Spinal cord (tissue), 10 donors: ENCODE results near the gene PDGFRB. TPM values are rescaled to one million over a fixed set of nuclear protein-coding genes. Genes with fewer than 3 reads are reported as not detected.

ENCODE experiments used
- DNase-seq, 6 donors: peaks; one replicate each; pipeline versions ENCODE4 v3.0.0 to v3.0.0-alpha.2; 2013 to 2015; ENCODE audit warnings: low spot score in 6 of 6, low read depth in 4 of 6
- H3K27ac ChIP-seq: one replicate; pipeline ENCODE4 v1.5.1; 2013; ENCODE audit warnings: low read depth, low read length, control low read depth
- H3K27me3 ChIP-seq: one replicate; pipeline ENCODE4 v1.6.1; 2013; ENCODE audit warnings: low read length; ENCODE audit not compliant: control insufficient read depth, insufficient read depth
- H3K36me3 ChIP-seq: one replicate; pipeline ENCODE4 v1.6.1; 2013; ENCODE audit warnings: low read length; ENCODE audit not compliant: control insufficient read depth, insufficient read depth
- H3K4me1 ChIP-seq: one replicate; pipeline ENCODE4 v1.6.1; 2013; ENCODE audit warnings: low read length; ENCODE audit not compliant: control insufficient read depth, insufficient read depth
- H3K4me3 ChIP-seq: one replicate; pipeline ENCODE4 v1.5.1; 2013; ENCODE audit warnings: low read depth, low read length, control low read depth
- H3K9me3 ChIP-seq: one replicate; pipeline ENCODE4 v1.6.1; 2013; ENCODE audit warnings: low read length; ENCODE audit not compliant: control insufficient read depth, insufficient read depth
- WGBS: methylation state at CpG from one replicate; pipeline ENCODE4 v1.1.5; 2013; ENCODE audit warnings: missing lambda C conversion rate; ENCODE audit not compliant: insufficient coverage; 5-methylcytosine and 5-hydroxymethylcytosine counted together
- polyA plus RNA-seq, 2 donors: library from polyadenylated mRNA; unstranded; fragments of 120-200 nt; gene quantifications; one replicate each; pipeline ENCODE4 v1.2.1, GENCODE V29; 2013; ENCODE audit not compliant: insufficient read length in 2 of 2
- total RNA-seq, 2 donors: library from RNA; depleted of rRNA in 1 of 2; stranded (reverse); fragments of 120-200 nt in 1 of 2; fragments of >200 nt in 1 of 2; gene quantifications; one replicate each; pipeline versions ENCODE4 v1.2.3 to v1.2.4, GENCODE V29; 2013 to 2014
- donor health status: healthy.

PDGFRB gene
- total and polyA plus RNA-seq, 4 donors = 53.0 to 121 (median 85.2) TPM

GRCh38 chr5:150142185-150142958 lies 13.3 kb downstream of the PDGFRB start:
- Histone ChIP-seq H3K36me3 (peaks cover 7% of the 10 kb centered on the region), H3K4me1 (peaks cover 88% of the 10 kb centered on the region), H3K9me3 (no peaks in the 10 kb centered on the region), H3K4me3 (no peak overlapping the region), H3K27me3 (no peaks in the 10 kb centered on the region), H3K27ac (peak overlapping the region; percentile 92)
- no peak for DNase-seq
- 84% methylated on average over 9 of the region's 14 CpGs for WGBS

- H3K4me1 ChIP-seq = peaks cover 88% of the 10 kb centered on the region
- H3K27ac ChIP-seq = peak overlapping the region; percentile 92
- DNase-seq = no peak
- H3K9me3 ChIP-seq = no peaks in the 10 kb centered on the region
- H3K27me3 ChIP-seq = no peaks in the 10 kb centered on the region
- WGBS = 65% methylated on average over 9 of the region's 9 CpGs
- no peak overlapping the region for H3K4me3 ChIP-seq
- H3K36me3 ChIP-seq = peaks cover 14% of the 10 kb centered on the region
These were observed 14.0 kb downstream of the PDGFRB start for GRCh38 chr5:150141544-150142184.

- DNase-seq = no peak
- 50% methylated on average over 11 of the region's 11 CpGs for WGBS
- no peaks in the 10 kb centered on the region for H3K9me3 ChIP-seq
- H3K4me3 ChIP-seq = no peak overlapping the region
- H3K27ac ChIP-seq = peak overlapping the region; percentile 82
- peaks cover 20% of the 10 kb centered on the region for H3K36me3 ChIP-seq
- H3K4me1 ChIP-seq = peaks cover 89% of the 10 kb centered on the region
- H3K27me3 ChIP-seq = no peaks in the 10 kb centered on the region
These were observed 14.8 kb downstream of the PDGFRB start for GRCh38 chr5:150140830-150141229.

- H3K4me1 ChIP-seq = peaks cover 82% of the 10 kb centered on the region
- peak overlapping the region; percentile 82 for H3K27ac ChIP-seq
- H3K4me3 ChIP-seq = no peak overlapping the region
- H3K27me3 ChIP-seq = no peaks in the 10 kb centered on the region
- WGBS = 86% methylated on average over 2 of the region's 6 CpGs
- DNase-seq = no peak
- H3K9me3 ChIP-seq = no peaks in the 10 kb centered on the region
- peaks cover 24% of the 10 kb centered on the region for H3K36me3 ChIP-seq
These were observed 16.3 kb downstream of the PDGFRB start for GRCh38 chr5:150139334-150139733.

DNA sequence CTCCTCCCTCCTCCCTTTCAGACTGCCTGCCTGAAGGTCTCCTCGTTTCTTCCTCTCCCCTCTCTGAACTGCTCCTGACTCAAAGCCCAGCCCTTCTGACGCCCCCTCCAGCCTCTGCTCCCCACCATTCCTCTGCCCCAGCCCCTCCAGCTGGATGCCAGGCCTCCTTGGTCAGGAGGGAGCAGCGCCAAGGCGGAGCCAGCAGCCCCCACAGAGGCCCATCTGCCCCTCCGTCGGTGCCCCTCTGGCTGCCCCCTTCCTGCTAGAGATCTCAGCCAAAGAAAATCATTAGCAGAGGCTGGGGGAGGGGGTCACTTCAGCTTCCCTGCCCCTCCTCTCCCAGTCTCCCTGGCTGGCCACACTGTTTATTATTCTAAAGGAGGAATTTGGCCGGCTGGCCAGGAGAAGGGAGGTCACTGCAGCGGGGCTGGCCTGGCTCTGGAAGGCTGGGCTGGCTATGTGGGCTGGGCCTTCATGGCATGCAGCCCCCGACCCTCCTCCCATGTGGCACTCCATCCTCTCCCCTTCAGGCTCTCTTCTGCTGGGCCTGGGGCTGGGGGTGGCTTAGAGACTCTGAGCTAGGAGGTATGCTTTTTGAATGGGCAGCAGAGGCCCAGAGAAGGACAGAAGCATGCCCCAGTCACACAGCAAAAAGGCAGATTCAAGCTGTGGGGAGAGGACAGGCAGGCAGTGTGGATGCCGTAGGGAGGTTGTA lies 16.9 kb downstream of the PDGFRB start:
- peaks cover 75% of the 10 kb centered on the region for H3K4me1 ChIP-seq
- peaks cover 24% of the 10 kb centered on the region for H3K36me3 ChIP-seq
- H3K9me3 ChIP-seq = no peaks in the 10 kb centered on the region
- peak overlapping the region; percentile 82 for H3K27ac ChIP-seq
- DNase-seq = peak in 5 of 6 donors; percentile 45 to 93 (median 75)
- 5% methylated on average over 5 of the region's 10 CpGs for WGBS
- no peaks in the 10 kb centered on the region for H3K27me3 ChIP-seq
- H3K4me3 ChIP-seq = no peak overlapping the region

DNA sequence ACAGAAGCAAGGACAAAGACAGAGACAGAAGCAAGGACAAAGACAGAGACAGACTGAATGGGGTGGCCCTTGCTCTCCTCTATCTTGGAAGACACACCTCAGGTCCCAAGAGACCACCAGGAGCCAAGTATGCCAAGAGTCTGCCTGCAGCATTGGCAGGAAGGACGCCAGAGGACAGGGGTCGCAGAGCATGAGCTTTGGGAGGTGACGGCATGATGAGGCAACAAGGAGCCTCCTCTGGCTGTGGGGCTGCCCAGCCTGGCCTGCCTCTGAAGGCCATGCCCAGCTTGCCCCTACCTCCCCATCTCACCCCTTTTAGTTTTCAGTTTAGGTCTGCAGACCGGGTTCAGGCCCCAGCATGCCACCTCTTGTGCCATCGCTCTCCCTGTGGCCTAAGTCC lies 17.6 kb downstream of the PDGFRB start:
- H3K9me3 ChIP-seq = no peaks in the 10 kb centered on the region
- peaks cover 69% of the 10 kb centered on the region for H3K4me1 ChIP-seq
- peak overlapping the region; percentile 82 for H3K27ac ChIP-seq
- H3K27me3 ChIP-seq = no peaks in the 10 kb centered on the region
- 65% methylated on average over 5 of the region's 5 CpGs for WGBS
- peaks cover 25% of the 10 kb centered on the region for H3K36me3 ChIP-seq
- no peak overlapping the region for H3K4me3 ChIP-seq
- no peak for DNase-seq

GRCh38 chr5:150137168-150137957 lies 18.3 kb downstream of the PDGFRB start:
- H3K36me3 ChIP-seq = peaks cover 32% of the 10 kb centered on the region
- whole genome bisulfite sequencing = 71% methylated on average over 9 of the region's 12 CpGs
- H3K4me1 ChIP-seq = peaks cover 73% of the 10 kb centered on the region
- DNase-seq = peak in 1 of 6 donors; percentile 59
- H3K27me3 ChIP-seq = no peaks in the 10 kb centered on the region
- peak overlapping the region; percentile 82 for H3K27ac ChIP-seq
- H3K9me3 ChIP-seq = no peaks in the 10 kb centered on the region
- H3K4me3 ChIP-seq = no peak overlapping the region

GRCh38 chr5:150136305-150137167 lies 19.1 kb downstream of the PDGFRB start:
- WGBS = 63% methylated on average over 15 of the region's 16 CpGs
- H3K27me3 ChIP-seq = no peaks in the 10 kb centered on the region
- H3K27ac ChIP-seq = peak overlapping the region; percentile 82
- no peak overlapping the region for H3K4me3 ChIP-seq
- no peak for DNase-seq
- H3K9me3 ChIP-seq = no peaks in the 10 kb centered on the region
- peaks cover 32% of the 10 kb centered on the region for H3K36me3 ChIP-seq
- peaks cover 73% of the 10 kb centered on the region for H3K4me1 ChIP-seq
